SK-N-SH (cell line): ENCODE data around the gene SLC9A2. TPM values are rescaled to one million over a fixed set of nuclear protein-coding genes. Genes with fewer than 3 reads are reported as not detected.

Source experiments
- CTCF ChIA-PET: fragments of 300-600, 350-600 bp; formaldehyde crosslinking; extraction: SDS; loops from one replicate; lab custom pipeline; 2021; lab: Yijun Ruan, JAX
- POLR2A ChIA-PET: fragments of 350-600 bp; sonication (Branson Sonifier 250); formaldehyde crosslinking; extraction: SDS; loops from one replicate; lab custom pipeline; 2020; ENCODE audit warnings: antibody characterized with exemption, inconsistent platforms; lab: Yijun Ruan, JAX
- DNase-seq: peaks from one replicate; pipeline ENCODE4 v3.0.0; 2012
- H2AFZ ChIP-seq: fragments of 200-600 bp; sonication (generic); 2 replicates; pipeline ENCODE4 v1.8.1; 2016; ENCODE audit warnings: antibody characterized with exemption, mild to moderate bottlenecking, low read depth
- H3F3A ChIP-seq: fragments of 200-600 bp; sonication (generic); replicated peaks from 2 replicates; pipeline ENCODE3; 2016; ENCODE audit warnings: antibody characterized with exemption, mild to moderate bottlenecking; ENCODE audit not compliant: insufficient read depth
- H3K27ac ChIP-seq, 2 experiments: fragments of 200-500 bp in 1 of 2; fragments of 200-600 bp in 1 of 2; sonication (Bioruptor generic) in 1 of 2; sonication (generic), shearing (Covaris generic) in 1 of 2; 2 replicates each; pipeline versions ENCODE4 v1.5.1 to v1.6.1; 2014 to 2016; ENCODE audit warnings: low read depth in 2 of 2, inconsistent platforms in 1 of 2, low read length in 1 of 2, mild to moderate bottlenecking in 1 of 2, mixed read lengths in 1 of 2
- H3K27me3 ChIP-seq: fragments of 200-600 bp; sonication (generic), shearing (Covaris generic); 2 replicates; pipeline ENCODE4 v1.6.1; 2016; ENCODE audit warnings: mixed run types; ENCODE audit not compliant: insufficient read depth
- H3K36me3 ChIP-seq, 2 experiments: fragments of 200-500 bp in 1 of 2; fragments of 200-600 bp in 1 of 2; sonication (Bioruptor generic) in 1 of 2; sonication (generic) in 1 of 2; replicated peaks in 1 of 2; 2 replicates each; pipeline versions ENCODE3 to v1.5.1; 2014 to 2016; ENCODE audit warnings: low read length in 1 of 2, mild to moderate bottlenecking in 1 of 2; ENCODE audit not compliant: insufficient read depth in 2 of 2, control insufficient read depth in 1 of 2
- H3K4me1 ChIP-seq, 2 experiments: fragments of 200-500 bp in 1 of 2; fragments of 200-600 bp in 1 of 2; sonication (Bioruptor generic) in 1 of 2; sonication (generic), shearing (Covaris generic) in 1 of 2; 2 replicates each; pipeline versions ENCODE4 v1.5.1 to v1.6.1; 2014 to 2016; ENCODE audit warnings: low read depth in 1 of 2, low read length in 1 of 2, mixed run types in 1 of 2; ENCODE audit not compliant: insufficient read depth in 2 of 2, control insufficient read depth in 1 of 2
- H3K4me2 ChIP-seq: fragments of 200-600 bp; sonication (generic), shearing (Covaris generic); 2 replicates; pipeline ENCODE4 v1.6.1; 2017; ENCODE audit warnings: mixed run types
- H3K4me3 ChIP-seq, 2 experiments: fragments of 200-500 bp in 1 of 2; fragments of 200-600 bp in 1 of 2; sonication (Bioruptor generic) in 1 of 2; sonication (generic), shearing (Covaris generic) in 1 of 2; 2 replicates each; pipeline versions ENCODE4 v1.5.1 to v1.8.1; 2014 to 2016; ENCODE audit warnings: low read depth in 2 of 2, inconsistent platforms in 1 of 2, low read length in 1 of 2, mild to moderate bottlenecking in 1 of 2, mixed read lengths in 1 of 2, moderate library complexity in 1 of 2
- H3K79me2 ChIP-seq: fragments of 200-600 bp; sonication (generic); 2 replicates; pipeline ENCODE4 v1.8.1; 2017; ENCODE audit warnings: mild to moderate bottlenecking; ENCODE audit not compliant: insufficient read depth
- H3K9ac ChIP-seq: fragments of 200-600 bp; sonication (generic); 2 replicates; pipeline ENCODE4 v1.6.1; 2017; ENCODE audit warnings: mixed run types
- H3K9me2 ChIP-seq: fragments of 200-600 bp; sonication (generic); 2 replicates; pipeline ENCODE4 v1.6.1; 2017; ENCODE audit warnings: mixed run types
- H3K9me3 ChIP-seq: fragments of 200-600 bp; sonication (generic); 2 replicates; pipeline ENCODE4 v1.6.1; 2017; ENCODE audit warnings: mixed run types, mild to moderate bottlenecking, moderate library complexity
- H4K20me1 ChIP-seq: fragments of 200-600 bp; sonication (generic); 2 replicates; pipeline ENCODE4 v1.6.1; 2017; ENCODE audit warnings: mild to moderate bottlenecking, mixed run types; ENCODE audit not compliant: insufficient read depth
- CHD2 ChIP-seq: fragments of 150-350 bp; IDR thresholded peaks from 2 replicates; pipeline ENCODE4 v1.6.1; 2018; ENCODE audit warnings: low read length; ENCODE audit not compliant: partially characterized antibody
- CTCF ChIP-seq: fragments of 200-600 bp; sonication (generic); IDR thresholded peaks from 2 replicates; pipeline ENCODE4 v1.6.1; 2017; ENCODE audit warnings: antibody characterized with exemption, mild to moderate bottlenecking, moderate library complexity
- ELF1 ChIP-seq: IDR thresholded peaks from 2 replicates; pipeline ENCODE4 v1.4.0; 2012
- EP300 ChIP-seq, 2 experiments: IDR thresholded peaks; 2 replicates each; pipeline versions ENCODE4 v1.4.0 to v1.6.1; 2012; ENCODE audit warnings: borderline replicate concordance in 1 of 2, low read depth in 1 of 2, low read length in 1 of 2
- EZH2phosphoT487 ChIP-seq: fragments of 200-600 bp; sonication (generic); IDR thresholded peaks from 2 replicates; pipeline ENCODE4 v1.6.1; 2017; ENCODE audit warnings: low read depth, mixed run types, mild to moderate bottlenecking, antibody characterized with exemption, moderate library complexity, borderline replicate concordance
- FOXM1 ChIP-seq: IDR thresholded peaks from 2 replicates; pipeline ENCODE4 v1.4.0; 2012; ENCODE audit warnings: low read depth, mild to moderate bottlenecking
- GABPA ChIP-seq: IDR thresholded peaks from 2 replicates; pipeline ENCODE4 v1.4.0; 2012; ENCODE audit warnings: low read depth, mild to moderate bottlenecking
- IRF3 ChIP-seq: fragments of 150-350 bp; IDR thresholded peaks from 2 replicates; pipeline ENCODE4 v1.6.1; 2016; ENCODE audit warnings: mild to moderate bottlenecking, low read depth, low read length
- MAX ChIP-seq: IDR thresholded peaks from 2 replicates; pipeline ENCODE4 v1.4.0; 2012; ENCODE audit warnings: low read depth
- NRF1 ChIP-seq: IDR thresholded peaks from 2 replicates; pipeline ENCODE4 v1.6.1; 2012; ENCODE audit warnings: low read depth, mild to moderate bottlenecking, low read length
- PBX3 ChIP-seq: IDR thresholded peaks from 2 replicates; pipeline ENCODE4; 2012
- SIN3A ChIP-seq: IDR thresholded peaks from 2 replicates; pipeline ENCODE4 v1.6.1; 2012; ENCODE audit warnings: low read depth, mild to moderate bottlenecking, low read length, moderate library complexity, borderline replicate concordance
- SMC3 ChIP-seq: IDR thresholded peaks from 2 replicates; pipeline ENCODE4 v1.6.1; 2012; ENCODE audit warnings: low read depth, low read length, improper control_type of control experiment
- TAF1 ChIP-seq: IDR thresholded peaks from 2 replicates; pipeline ENCODE4 v1.6.1; 2012; ENCODE audit warnings: low read depth, mild to moderate bottlenecking, low read length, moderate library complexity, borderline replicate concordance
- YY1 ChIP-seq: IDR thresholded peaks from 2 replicates; pipeline ENCODE4 v1.4.0; 2012; ENCODE audit warnings: low read depth, mild to moderate bottlenecking
- WGBS: methylation state at CpG from one replicate; pipeline ENCODE4 v1.1.6; 2017; ENCODE audit warnings: low lambda C conversion rate; 5-methylcytosine and 5-hydroxymethylcytosine counted together
- polyA plus RNA-seq, 3 experiments: library from polyadenylated mRNA; depleted of rRNA; stranded (reverse); fragments of >200 nt; gene quantifications; 2 replicates each; pipeline ENCODE4 v1.2.3, GENCODE V29; 2012

The SLC9A2 gene
- polyA plus RNA-seq, 1 of the 3 experiments (the other 2 are of a cell fraction): not detected

- ChIA-PET CTCF (no interaction called here), POLR2A (no interaction called here)
- no peaks in the 10 kb centered on the region for H3K9me2 ChIP-seq
- 23% methylated on average over 4 of the region's 4 CpGs for WGBS
- no peak overlapping the region for H3K9ac ChIP-seq
- no peaks in the 10 kb centered on the region for H3F3A ChIP-seq
- no peak overlapping the region for H3K27ac ChIP-seq
- H3K79me2 ChIP-seq: no peaks in the 10 kb centered on the region
- H3K4me3 ChIP-seq: no peak overlapping the region
- no peak for TF ChIP-seq IRF3
- TF ChIP-seq ELF1: no peak
- TF ChIP-seq CHD2: no peak
- no peak for TF ChIP-seq MAX
- no peak for TF ChIP-seq SIN3A
- no peak for TF ChIP-seq EP300 (IDR thresholded peaks at IDR 0.05; ENCODE audit: borderline replicate concordance in 1 of 2, low read depth in 1 of 2, low read length in 1 of 2)
- TF ChIP-seq FOXM1: no peak
- TF ChIP-seq GABPA: no peak
- no peak for TF ChIP-seq TAF1
- peaks cover 10% of the 10 kb centered on the region; the same call in 1 of the 2 replicates for H3K27me3 ChIP-seq
- H3K4me1 ChIP-seq: no peaks in the 10 kb centered on the region
- H3K4me2 ChIP-seq: no peak overlapping the region
- H3K36me3 ChIP-seq: no peaks in the 10 kb centered on the region
- no peaks in the 10 kb centered on the region for H3K9me3 ChIP-seq
- H4K20me1 ChIP-seq: no peaks in the 10 kb centered on the region
- no peak for DNase-seq
- no peak overlapping the region for H2AFZ ChIP-seq
Observed at GRCh38 chr2:102677244-102678215, 58.2 kb downstream of the SLC9A2 start.

GRCh38 chr2:102678442-102678841, 59.1 kb downstream of the SLC9A2 start:
- Histone ChIP-seq H3K4me1 (no peaks in the 10 kb centered on the region), H3F3A (no peaks in the 10 kb centered on the region), H3K27me3 (peaks cover 13% of the 10 kb centered on the region; the same call in 1 of the 2 replicates), H3K36me3 (no peaks in the 10 kb centered on the region), H4K20me1 (no peaks in the 10 kb centered on the region), H3K9me3 (no peaks in the 10 kb centered on the region), H2AFZ (no peak overlapping the region), H3K79me2 (no peaks in the 10 kb centered on the region), H3K9ac (no peak overlapping the region), H3K4me2 (no peak overlapping the region), H3K9me2 (no peaks in the 10 kb centered on the region), H3K27ac (no peak overlapping the region), H3K4me3 (no peak overlapping the region)
- no peak for TF ChIP-seq SMC3
- no peak for TF ChIP-seq CHD2
- TF ChIP-seq PBX3: no peak
- no peak for TF ChIP-seq EZH2phosphoT487
- TF ChIP-seq NRF1: no peak
- TF ChIP-seq YY1: no peak
- no peak for TF ChIP-seq MAX
- no peak for TF ChIP-seq FOXM1
- TF ChIP-seq EP300 (IDR thresholded peaks at IDR 0.05; ENCODE audit: borderline replicate concordance in 1 of 2, low read depth in 1 of 2, low read length in 1 of 2): no peak
- no peak for TF ChIP-seq CTCF
- 17% methylated on average over 5 of the region's 5 CpGs for WGBS
- POLR2A ChIA-PET: no interaction called here
- no peak for DNase-seq
- CTCF ChIA-PET: no interaction called here
